HuH-7.5 (cell line): ENCODE data around the gene TWIST2.
A peak's percentile ranks its signal among the peaks of the same experiment; 100 is the strongest.

ENCODE experiments used
- DNase-seq: peaks from one replicate; pipeline ENCODE4 v3.0.0; 2011; ENCODE audit warnings: low spot score

Gene TWIST2

DNA sequence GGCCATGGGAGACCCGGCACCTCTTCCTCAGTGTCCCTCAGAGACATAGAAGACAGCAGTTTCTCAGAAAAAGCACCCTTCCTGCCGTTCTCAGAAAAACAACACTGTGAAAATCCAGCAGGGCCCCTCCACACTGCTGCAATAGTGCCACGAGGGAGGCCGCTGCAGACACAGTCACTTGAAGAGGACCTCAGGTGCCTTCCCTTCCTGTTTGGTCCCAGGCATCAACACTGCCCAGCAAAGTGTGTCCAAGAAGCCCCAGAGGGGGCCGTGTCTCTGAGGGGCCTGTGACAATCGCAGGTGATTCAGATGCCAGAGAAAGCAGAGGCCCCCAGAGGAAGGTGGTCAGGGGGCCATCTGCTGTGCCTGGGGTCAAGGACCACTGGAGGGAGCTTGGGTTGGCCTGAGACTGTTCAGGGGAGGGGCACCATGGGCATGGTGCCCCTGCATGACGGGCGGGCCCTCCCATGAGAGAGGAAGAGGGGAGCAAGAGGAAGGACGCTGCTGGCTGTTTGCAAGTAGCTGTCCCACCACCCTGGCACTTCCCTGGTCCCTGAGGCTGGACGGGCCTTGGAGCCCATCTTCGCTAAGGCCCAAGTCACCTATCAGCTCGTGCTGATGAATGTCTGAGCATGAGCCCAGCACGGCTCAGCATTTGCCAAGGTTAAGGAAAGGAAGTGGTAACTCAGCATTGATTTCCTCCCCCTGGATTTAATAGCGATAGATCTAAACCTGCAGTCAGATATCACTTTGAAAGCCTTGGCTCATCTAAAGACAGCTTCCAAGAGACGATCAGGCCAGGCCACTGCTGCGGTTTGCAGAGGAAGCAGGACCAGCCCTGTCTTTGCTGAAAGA, 9.1 kb downstream of the TWIST2 start:
- no peak for DNase-seq

GRCh38 chr2:238857959-238858358, 10.1 kb downstream of the TWIST2 start:
- no peak for DNase-seq

DNA sequence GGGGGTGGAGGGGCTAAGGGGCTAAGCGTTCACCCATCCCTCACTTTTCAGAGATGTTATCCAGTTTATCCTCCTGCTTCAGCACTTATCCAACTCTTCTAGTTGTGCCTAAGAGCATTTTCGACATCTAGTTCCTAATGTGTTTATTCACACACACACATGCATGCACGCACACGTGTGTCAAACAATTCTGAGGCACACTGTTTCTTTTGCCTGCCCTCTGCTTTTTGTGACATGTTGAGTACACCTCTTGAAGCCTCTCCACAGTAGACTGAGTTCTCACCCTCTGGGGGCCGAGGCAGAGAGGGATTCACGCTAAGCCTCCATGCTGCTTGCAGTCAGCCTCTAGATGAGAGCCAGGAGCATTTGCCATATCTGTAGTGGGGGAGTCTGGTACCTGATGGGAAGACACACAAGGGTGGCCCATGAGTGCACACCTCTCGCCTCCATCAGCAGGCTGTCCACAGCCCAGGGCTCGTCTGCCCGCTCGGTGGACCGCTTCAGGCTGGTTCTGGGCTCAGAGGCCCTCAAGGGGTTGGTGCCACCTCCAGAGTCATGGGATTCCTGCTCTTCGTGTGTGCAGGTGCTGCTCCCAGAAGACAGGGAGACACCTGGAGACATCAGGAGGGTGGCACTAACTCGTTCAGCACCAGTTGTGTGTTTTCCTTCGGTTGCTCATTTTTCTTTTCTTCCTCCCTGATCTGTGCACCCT, 11.9 kb downstream of the TWIST2 start:
- no peak for DNase-seq

- DNase-seq: no peak
These were observed 13.3 kb downstream of the TWIST2 start for GRCh38 chr2:238861013-238861730.

GRCh38 chr2:238861766-238862315, 14.0 kb downstream of the TWIST2 start:
- no peak for DNase-seq

DNA sequence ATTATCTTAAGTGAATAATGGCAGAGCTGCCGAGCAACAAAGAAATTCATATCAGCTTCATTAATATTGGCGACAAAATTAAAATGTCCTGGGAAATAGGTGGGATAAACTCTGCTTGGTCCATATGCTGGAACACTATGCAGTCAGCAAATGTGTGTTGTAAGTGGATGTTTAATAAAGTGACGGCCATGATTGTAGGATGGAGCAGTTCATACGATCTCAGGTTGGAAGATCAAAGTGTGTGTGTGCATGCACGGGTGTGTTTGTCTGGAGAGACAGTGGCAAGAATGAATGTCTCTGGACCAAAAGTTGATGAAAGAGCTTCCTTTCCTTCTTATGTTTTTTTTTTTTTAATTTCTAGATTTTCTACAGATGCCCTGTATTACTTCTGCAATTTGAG, 14.8 kb downstream of the TWIST2 start:
- no peak for DNase-seq

- no peak for DNase-seq
These were observed 15.3 kb downstream of the TWIST2 start for GRCh38 chr2:238863231-238863630.

DNA sequence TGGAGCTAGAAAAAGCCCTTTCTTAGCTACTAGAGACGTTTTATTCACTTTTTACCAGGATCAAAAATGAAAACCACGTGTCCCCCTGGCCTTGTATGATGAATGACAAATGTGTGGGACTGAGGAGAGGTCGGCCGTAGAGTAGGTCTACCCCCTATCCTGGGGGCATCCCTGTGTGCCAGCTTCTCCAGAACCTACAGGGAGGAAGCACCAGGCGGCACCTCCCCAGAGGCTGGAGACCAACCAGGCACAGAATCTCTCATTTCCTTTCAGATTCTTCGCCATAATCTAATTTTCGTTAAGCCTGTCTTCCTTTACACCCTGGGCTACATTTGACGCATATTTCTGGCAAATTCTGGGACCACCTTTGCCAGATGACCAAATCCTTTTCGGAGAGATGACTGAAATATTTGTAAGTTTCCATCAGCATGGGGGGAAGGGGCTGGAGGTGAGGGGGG, 15.9 kb downstream of the TWIST2 start:
- no peak for DNase-seq

DNA sequence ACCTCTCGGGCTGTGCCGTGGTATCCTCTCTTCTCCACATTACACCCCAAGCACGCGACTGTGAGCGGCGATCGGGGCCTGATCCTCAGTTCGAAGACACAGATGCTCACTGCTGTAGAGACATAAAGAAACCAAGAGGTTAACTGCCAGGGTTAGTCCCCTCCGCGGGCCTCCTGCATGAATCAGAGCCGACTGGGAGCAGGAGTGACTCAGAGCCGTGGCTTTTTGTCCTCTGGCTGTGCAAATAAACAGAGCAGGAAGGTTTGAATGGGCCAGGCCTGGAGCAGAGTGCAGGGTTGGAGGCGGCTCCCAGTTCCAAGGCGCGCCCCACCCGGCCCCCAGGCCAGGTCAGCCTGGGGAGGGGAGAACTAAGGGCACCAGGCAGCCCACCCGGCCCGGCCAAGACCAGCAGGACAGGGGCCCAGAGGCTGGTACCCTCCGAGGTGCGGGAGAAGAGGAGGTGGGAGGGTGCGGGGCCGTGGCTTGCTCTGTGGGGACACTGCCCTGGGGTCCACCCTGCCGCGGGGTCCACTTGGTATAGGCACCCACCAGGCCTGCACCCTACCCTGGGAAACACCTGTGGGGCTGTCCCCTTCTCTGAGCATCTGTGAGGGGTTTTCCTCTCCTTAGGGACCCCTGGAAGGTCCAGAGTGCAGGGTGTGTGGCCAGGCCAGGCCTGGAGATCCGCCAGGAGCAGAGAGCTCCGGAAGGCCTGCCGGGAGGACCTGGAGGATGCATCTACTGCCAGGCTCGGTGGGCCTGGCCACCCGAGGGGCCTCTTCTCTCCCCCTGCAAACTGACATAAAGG, 16.5 kb downstream of the TWIST2 start:
- DNase-seq: peak; percentile 96

DNA sequence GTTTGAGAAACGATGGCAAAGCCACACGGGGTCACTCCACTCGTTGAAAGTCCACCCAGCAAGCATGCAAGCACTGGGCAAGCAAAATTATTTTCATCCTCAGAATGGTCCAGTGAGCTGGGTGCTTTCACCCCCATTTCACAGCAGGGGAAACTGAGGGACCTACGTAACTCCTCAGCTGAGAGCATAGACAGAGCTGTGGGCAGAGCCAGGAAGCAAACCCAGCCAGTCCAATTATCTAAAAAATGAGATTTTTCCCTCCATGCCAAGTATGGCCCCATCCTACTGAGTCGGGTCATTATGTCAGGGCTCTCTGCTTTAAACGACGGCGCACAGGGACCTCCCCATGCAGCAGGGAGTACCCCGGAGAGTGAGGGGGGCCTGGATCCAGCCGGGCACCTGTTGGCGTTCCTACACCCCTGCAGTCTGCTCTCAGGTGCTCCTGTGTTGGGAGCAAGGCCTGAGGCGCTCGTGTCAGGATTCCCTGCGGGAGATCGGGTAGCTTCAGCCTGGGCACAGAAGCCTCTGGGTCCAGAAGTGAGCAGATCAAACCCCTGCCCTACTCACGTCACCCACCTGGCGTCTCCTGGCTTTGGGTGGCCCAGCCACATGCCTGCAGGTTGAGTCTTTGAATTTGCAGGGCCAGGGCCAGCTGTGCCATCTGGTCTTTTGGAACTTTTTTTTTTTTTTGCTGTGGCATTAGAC, 17.3 kb downstream of the TWIST2 start:
- DNase-seq: no peak

DNA sequence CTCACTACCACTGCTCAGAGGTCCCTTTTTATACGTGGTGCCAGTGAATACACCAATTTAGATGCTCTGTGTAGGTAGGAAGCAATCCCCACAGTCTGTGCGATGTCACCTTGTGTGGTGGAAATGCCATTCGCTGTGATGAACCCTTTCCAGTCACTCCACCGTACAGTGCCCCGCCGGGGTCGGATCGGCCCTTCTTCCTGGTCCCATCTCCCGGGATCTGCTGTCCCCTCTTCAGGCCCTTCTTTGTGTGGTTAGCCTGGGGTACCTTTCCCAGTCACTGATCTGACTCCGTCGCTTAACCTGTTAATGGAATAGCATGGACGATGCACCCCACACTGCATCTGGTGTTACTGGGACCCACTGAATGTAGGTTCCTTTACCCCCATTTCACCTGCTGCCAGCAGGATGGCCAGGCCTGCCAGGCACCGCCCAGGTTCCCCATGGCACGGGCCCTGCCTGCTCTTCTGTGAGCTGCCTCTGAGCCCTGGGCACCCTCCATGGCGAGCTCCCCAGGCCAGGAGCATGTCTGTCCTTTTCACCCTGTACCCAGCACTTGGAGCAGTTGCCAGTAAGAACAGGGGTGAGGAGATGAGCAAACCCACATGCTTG, 18.0 kb downstream of the TWIST2 start:
- DNase-seq: no peak

DNA sequence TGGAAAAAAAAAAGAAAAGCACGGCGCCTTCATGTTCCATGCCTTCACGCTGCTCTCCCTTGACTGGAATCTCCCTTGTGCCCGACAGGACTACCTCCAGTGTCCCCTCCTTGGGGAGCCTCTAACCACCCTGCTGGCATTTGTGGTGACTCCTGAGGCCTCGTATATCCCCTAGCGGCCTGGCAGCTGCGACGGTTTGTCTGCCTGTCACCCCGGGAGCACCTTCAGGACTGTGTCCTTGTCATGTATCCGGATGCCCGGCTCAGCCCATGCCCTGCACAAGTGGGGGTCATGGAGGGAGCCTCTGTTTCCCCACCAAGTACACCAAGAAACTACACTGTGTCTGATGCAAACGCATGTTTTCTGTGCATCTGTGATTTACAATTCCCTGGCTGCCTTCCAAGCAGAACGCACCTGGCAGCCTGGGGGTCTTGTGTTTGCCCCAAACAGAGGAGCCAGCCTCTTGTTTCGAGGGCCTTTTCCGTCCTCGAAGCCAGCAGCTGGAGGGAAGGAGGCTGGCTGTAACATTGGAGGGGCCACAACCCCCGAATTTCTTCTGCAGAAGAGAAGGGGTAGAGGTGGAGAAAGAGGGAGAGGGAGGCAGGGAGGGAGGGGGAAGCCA, 18.9 kb downstream of the TWIST2 start:
- no peak for DNase-seq

DNA sequence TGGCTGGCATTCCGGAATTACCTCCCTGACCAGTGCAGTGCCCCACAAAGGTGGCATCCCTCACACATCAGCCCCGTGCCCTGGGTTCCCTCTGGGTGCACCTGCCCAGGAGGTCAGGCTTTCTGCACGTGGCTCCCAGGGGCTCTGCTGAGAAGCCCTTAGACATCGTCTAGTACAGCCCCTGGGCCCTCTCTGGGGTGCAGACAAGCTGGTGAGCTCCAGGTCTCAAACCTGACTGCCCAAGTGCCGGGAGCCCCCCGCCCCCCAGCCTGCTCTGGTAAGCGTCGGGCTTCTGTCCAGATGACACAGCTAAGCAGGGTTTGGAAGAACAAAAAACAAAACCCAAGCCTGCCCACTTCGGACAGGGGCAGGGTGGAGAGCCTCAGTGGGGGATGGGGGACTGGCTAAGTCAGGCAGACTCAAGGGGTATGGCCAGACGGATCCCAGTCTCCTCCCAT, 20.2 kb downstream of the TWIST2 start:
- DNase-seq: no peak

GRCh38 chr2:238868616-238869292, 20.9 kb downstream of the TWIST2 start:
- no peak for DNase-seq

DNA sequence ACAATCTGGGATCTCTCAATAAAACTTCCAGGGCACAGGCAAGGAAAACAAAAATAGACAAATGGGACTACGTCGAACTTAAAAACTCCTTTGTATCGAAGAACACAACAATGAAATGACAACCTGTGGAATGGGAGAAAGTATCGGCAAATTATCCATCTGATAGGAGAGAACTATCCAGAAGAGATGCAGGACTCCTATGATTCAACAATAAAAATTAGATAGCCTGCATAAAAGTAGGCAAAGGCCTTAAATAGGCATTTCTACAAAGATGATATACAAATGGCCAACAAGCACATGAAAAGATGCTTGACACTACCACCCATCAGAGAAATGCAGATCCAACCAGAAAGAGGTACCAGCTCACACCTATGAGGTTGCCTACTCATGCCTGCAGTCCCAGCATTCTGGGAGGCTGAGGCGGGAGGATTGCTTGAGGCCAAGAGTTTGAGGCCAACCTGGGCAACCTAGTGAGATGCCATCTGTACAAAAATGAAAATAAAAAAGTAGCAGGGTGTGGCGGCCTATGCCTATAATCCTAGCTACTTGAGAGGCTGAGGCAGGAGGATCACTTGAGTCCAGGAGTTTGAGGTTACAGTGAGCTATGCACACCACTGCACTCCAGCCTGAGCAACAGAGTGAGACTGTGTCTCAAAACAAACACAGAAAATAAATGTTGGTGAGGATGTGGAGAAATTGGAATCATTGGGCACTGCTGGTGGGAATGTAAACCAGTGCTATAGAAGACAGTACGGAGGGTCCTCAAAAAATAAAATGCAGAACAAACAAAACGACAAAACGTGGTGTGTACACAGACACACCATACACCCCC, 21.6 kb downstream of the TWIST2 start:
- no peak for DNase-seq

- no peak for DNase-seq
These were observed 22.4 kb downstream of the TWIST2 start for GRCh38 chr2:238870261-238870660.

GRCh38 chr2:238872026-238872425, 24.1 kb downstream of the TWIST2 start:
- no peak for DNase-seq

- DNase-seq: no peak
These were observed 24.9 kb downstream of the TWIST2 start for GRCh38 chr2:238872628-238873380.
